PFSK-1 (cell line): ENCODE data around the gene TTC34. TPM values are rescaled to one million over a fixed set of nuclear protein-coding genes. Genes with fewer than 3 reads are reported as not detected.

Experiments
- FOXP2 ChIP-seq: optimal IDR thresholded peaks from 2 replicates; pipeline ENCODE3; 2011; ENCODE audit warnings: borderline replicate concordance, control low read depth, inconsistent platforms; ENCODE audit not compliant: insufficient read depth; ENCODE audit errors: extremely low read length, extremely low read depth
- POLR2AphosphoS5 ChIP-seq: IDR thresholded peaks from 2 replicates; pipeline ENCODE4 v1.6.1; 2012; ENCODE audit warnings: low read depth, mild to moderate bottlenecking, control low read depth, low read length, moderate library complexity
- REST ChIP-seq, 2 experiments: IDR thresholded peaks; 2 replicates each; pipeline versions ENCODE4 v1.6.1 to v1.8.0; 2011 to 2012; ENCODE audit warnings: low read depth in 2 of 2, low read length in 2 of 2, control low read depth in 1 of 2, inconsistent platforms in 1 of 2, mild to moderate bottlenecking in 1 of 2, moderate library complexity in 1 of 2; ENCODE audit not compliant: insufficient read depth in 1 of 2
- SIN3A ChIP-seq: IDR thresholded peaks from 2 replicates; pipeline ENCODE4 v1.6.1; 2012; ENCODE audit warnings: mild to moderate bottlenecking, low read length, moderate library complexity, borderline replicate concordance; ENCODE audit not compliant: insufficient read depth
- TAF1 ChIP-seq: IDR thresholded peaks from 2 replicates; pipeline ENCODE4 v1.6.1; 2012; ENCODE audit warnings: low read length, control low read depth, borderline replicate concordance; ENCODE audit not compliant: insufficient read depth
- polyA plus RNA-seq: library from polyadenylated mRNA; unstranded; fragments of >200 nt; gene quantifications from one replicate; pipeline ENCODE4 v1.2.1, GENCODE V29; 2012; ENCODE audit warnings: low read depth, missing spikeins; ENCODE audit not compliant: insufficient read length

TTC34 gene
- 0.06 TPM for polyA plus RNA-seq

DNA sequence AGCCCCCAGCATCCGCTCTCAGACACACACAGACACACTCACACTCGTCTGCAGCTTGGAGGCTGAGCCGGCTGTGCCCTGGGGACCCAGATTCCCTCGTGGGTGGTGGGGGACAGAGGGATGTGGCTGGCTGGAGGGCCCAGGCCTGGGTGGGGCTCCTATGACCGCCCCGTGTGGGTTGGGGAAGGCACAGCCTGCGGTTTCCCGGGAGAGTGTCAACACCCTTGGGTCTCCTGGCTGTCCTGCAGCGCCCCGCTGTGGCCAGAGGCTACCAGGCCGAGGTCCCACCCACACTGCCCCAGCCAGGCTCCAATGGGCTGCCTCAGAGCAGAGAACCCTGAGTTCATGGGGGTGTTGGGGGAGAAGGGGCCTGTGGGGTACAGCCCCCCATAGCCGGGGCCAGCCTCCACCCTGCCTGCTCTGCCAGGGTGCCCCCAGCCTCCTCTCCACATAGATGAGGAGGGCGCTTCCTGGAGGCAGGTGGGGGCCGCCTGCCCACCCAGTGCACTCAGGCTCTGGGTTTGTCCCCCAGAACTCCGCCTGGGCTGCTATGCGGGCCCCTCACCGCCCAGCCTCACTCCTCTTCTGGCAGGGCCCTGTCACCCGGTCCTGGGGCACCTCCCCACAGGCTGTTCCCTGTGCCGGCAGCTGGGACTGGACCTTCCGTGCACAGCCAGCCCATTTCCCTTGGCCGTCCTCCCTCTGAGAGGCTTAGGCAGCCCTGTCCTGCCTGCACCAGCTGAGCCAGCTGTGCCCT lies at the start of gene TTC34:
Gene TTC34 (minus strand): TSS at position 159 of the 757 bp plus-strand sequence. CDS start 866 bp downstream, outside the sequence.
- TF ChIP-seq POLR2AphosphoS5 (no peak), FOXP2 (no peak)

DNA sequence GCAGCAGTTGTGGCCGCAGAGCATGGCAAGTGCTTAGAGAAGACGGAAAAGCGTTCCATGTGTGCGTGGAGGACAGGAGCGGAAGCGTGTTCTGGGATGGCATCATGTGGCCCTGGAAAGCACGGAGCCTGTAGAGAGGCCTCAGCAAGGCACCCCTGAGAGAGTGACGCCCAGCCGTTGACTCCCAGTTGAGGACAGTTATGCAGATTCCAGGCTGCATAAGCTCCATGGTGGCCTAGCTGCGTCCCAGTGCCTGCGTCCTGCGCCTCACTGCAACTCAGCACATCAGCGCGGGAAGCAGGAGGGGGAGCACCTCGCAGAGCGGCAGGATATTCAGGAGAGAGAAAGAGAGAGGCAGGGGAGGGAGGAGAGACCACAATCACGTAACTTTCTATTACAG lies 49.0 kb upstream of the TTC34 start:
- TF ChIP-seq FOXP2 (no peak), SIN3A (no peak), POLR2AphosphoS5 (no peak)

GRCh38 chr1:2848006-2848670 lies 46.6 kb upstream of the TTC34 start:
- TF ChIP-seq POLR2AphosphoS5 (no peak), FOXP2 (no peak), REST (IDR thresholded peaks at IDR 0.05; ENCODE audit: insufficient read depth in 1 of 2, low read depth in 2 of 2, low read length in 2 of 2) (no peak), SIN3A (no peak), TAF1 (no peak)

GRCh38 chr1:2847086-2847985 lies 45.8 kb upstream of the TTC34 start:
- TF ChIP-seq REST (IDR thresholded peaks at IDR 0.05; ENCODE audit: insufficient read depth in 1 of 2, low read depth in 2 of 2, low read length in 2 of 2) = no peak
- no peak for TF ChIP-seq POLR2AphosphoS5
- TF ChIP-seq FOXP2 = no peak
- no peak for TF ChIP-seq TAF1
- TF ChIP-seq SIN3A = no peak

GRCh38 chr1:2845869-2846268 lies 44.4 kb upstream of the TTC34 start:
- no peak for TF ChIP-seq TAF1
- no peak for TF ChIP-seq SIN3A
- TF ChIP-seq FOXP2 = no peak
- no peak for TF ChIP-seq POLR2AphosphoS5
- TF ChIP-seq REST (IDR thresholded peaks at IDR 0.05; ENCODE audit: insufficient read depth in 1 of 2, low read depth in 2 of 2, low read length in 2 of 2) = no peak
